ENCODE measurements around the gene PCBP3. TPM values are rescaled to one million over a fixed set of nuclear protein-coding genes. Genes with fewer than 3 reads are reported as not detected.

The PCBP3 gene
- total RNA-seq, 1 experiment from 2014 or later: not detected

DNA sequence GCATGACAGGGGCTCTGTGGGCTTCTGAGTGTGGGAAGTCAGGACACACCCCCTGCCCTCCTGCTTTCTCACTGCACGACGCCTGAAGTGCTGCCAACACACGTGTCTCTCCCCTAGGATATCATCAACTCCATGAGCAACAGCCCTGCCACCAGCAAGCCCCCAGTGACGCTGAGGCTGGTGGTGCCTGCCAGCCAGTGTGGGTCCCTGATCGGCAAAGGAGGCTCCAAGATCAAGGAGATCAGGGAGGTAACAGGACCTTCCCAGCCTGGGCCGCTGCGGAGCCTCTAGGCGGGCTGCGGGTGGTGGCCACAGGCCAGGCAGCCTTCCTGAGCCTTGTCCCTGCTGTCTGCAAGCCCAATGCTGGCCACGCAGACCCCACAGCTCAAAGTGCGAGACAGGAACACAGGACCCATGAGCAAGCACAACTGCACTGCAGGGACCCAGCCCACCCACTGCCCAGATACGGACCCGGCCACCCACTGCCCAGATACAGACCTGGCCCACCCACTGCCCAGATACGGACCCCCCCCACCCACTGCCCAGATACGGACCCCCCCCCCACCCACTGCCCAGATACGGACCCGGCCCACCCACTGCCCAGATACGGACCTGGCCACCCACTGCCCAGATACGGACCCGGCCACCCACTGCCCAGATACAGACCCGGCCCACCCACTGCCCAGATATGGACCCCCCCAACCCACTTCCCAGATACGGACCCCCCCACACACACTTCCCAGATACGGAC is 265.9 kb downstream of the PCBP3 start:
- Histone ChIP-seq H3K36me3 (ENCODE audit: control insufficient read depth, insufficient read depth, low read length) (no peaks in the 10 kb centered on the region), H3K4me3 (ENCODE audit: low read depth in 2 of 2, low read length in 2 of 2) (no peak overlapping the region), H3K9me3 (ENCODE audit: control insufficient read depth, insufficient read depth, low read depth, low read length) (no peaks in the 10 kb centered on the region), H3K27me3 (ENCODE audit: control insufficient read depth, insufficient read depth, low read length) (no peaks in the 10 kb centered on the region), H3K4me1 (ENCODE audit: control insufficient read depth, insufficient read depth, low read length) (no peaks in the 10 kb centered on the region), H3K27ac (ENCODE audit: low read length) (no peak overlapping the region)
- in situ Hi-C loops (cut with HindIII; ENCODE audit: low pct_unique_long_range_greater_than_20kb, low sequenced_read_pairs): no loop called here
- 0 out of 2 replicates have a peak, but pooled peaks have one; percentile 39 for ATAC-seq
- BruUV-seq (replicated peaks): no TSS peak
- TF ChIP-seq, protein P1, sequence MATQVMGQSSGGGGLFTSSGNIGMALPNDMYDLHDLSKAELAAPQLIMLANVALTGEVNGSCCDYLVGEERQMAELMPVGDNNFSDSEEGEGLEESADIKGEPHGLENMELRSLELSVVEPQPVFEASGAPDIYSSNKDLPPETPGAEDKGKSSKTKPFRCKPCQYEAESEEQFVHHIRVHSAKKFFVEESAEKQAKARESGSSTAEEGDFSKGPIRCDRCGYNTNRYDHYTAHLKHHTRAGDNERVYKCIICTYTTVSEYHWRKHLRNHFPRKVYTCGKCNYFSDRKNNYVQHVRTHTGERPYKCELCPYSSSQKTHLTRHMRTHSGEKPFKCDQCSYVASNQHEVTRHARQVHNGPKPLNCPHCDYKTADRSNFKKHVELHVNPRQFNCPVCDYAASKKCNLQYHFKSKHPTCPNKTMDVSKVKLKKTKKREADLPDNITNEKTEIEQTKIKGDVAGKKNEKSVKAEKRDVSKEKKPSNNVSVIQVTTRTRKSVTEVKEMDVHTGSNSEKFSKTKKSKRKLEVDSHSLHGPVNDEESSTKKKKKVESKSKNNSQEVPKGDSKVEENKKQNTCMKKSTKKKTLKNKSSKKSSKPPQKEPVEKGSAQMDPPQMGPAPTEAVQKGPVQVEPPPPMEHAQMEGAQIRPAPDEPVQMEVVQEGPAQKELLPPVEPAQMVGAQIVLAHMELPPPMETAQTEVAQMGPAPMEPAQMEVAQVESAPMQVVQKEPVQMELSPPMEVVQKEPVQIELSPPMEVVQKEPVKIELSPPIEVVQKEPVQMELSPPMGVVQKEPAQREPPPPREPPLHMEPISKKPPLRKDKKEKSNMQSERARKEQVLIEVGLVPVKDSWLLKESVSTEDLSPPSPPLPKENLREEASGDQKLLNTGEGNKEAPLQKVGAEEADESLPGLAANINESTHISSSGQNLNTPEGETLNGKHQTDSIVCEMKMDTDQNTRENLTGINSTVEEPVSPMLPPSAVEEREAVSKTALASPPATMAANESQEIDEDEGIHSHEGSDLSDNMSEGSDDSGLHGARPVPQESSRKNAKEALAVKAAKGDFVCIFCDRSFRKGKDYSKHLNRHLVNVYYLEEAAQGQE (IDR thresholded peaks at IDR 0.05; ENCODE audit: insufficient read depth in 1 of 2, low read depth in 2 of 2, low read length in 1 of 2): no peak
- TF ChIP-seq TCF7L2 (IDR thresholded peaks at IDR 0.05; ENCODE audit: low read depth, low read length) (no peak), SIN3A (IDR thresholded peaks at IDR 0.05; ENCODE audit: borderline replicate concordance, insufficient read depth, low read depth, low read length) (no peak), POLR2AphosphoS5 (IDR thresholded peaks at IDR 0.05; ENCODE audit: low read depth, low read length) (no peak)
- TF ChIP-seq, protein P2, sequence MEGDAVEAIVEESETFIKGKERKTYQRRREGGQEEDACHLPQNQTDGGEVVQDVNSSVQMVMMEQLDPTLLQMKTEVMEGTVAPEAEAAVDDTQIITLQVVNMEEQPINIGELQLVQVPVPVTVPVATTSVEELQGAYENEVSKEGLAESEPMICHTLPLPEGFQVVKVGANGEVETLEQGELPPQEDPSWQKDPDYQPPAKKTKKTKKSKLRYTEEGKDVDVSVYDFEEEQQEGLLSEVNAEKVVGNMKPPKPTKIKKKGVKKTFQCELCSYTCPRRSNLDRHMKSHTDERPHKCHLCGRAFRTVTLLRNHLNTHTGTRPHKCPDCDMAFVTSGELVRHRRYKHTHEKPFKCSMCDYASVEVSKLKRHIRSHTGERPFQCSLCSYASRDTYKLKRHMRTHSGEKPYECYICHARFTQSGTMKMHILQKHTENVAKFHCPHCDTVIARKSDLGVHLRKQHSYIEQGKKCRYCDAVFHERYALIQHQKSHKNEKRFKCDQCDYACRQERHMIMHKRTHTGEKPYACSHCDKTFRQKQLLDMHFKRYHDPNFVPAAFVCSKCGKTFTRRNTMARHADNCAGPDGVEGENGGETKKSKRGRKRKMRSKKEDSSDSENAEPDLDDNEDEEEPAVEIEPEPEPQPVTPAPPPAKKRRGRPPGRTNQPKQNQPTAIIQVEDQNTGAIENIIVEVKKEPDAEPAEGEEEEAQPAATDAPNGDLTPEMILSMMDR (IDR thresholded peaks at IDR 0.05): no peak
- no peak for DNase-seq (ENCODE audit: low read depth, low spot score)
- ChIA-PET POLR2A (no interaction called here), CTCF (no interaction called here)
- intact Hi-C loops (cut with micrococcal nuclease; ENCODE audit: unreplicated experiment): no loop called here

DNA sequence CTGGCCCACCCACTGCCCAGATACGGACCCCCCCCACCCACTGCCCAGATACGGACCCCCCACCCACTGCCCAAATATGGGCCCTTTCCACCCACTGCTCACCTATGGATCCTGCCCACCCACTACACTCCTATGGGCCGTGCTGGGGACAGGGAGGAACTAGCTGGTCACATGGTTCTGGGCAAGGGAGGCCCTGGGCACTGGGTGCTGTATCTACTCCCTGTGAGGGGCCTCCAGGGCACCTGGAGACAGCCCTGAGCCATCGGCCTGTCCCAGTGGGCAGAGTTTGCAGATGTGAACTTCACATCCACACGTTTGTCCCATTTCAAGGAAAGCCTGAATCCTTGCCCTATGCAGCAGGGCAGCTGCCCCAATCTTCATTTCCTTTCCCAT is 266.6 kb downstream of the PCBP3 start:
- intact Hi-C loops (cut with micrococcal nuclease; ENCODE audit: unreplicated experiment) (no loop called here), in situ Hi-C loops (cut with HindIII; ENCODE audit: low pct_unique_long_range_greater_than_20kb, low sequenced_read_pairs) (no loop called here)
- Histone ChIP-seq H3K9me3 (ENCODE audit: control insufficient read depth, insufficient read depth, low read depth, low read length) (no peaks in the 10 kb centered on the region), H3K4me3 (ENCODE audit: low read depth in 2 of 2, low read length in 2 of 2) (no peak overlapping the region), H3K27me3 (ENCODE audit: control insufficient read depth, insufficient read depth, low read length) (no peaks in the 10 kb centered on the region), H3K4me1 (ENCODE audit: control insufficient read depth, insufficient read depth, low read length) (no peaks in the 10 kb centered on the region), H3K27ac (ENCODE audit: low read length) (no peak overlapping the region), H3K36me3 (ENCODE audit: control insufficient read depth, insufficient read depth, low read length) (no peaks in the 10 kb centered on the region)
- ChIA-PET POLR2A (no interaction called here), CTCF (no interaction called here)
- TF ChIP-seq POLR2AphosphoS5 (IDR thresholded peaks at IDR 0.05; ENCODE audit: low read depth, low read length) (no peak), SIN3A (IDR thresholded peaks at IDR 0.05; ENCODE audit: borderline replicate concordance, insufficient read depth, low read depth, low read length) (no peak), TCF7L2 (IDR thresholded peaks at IDR 0.05; ENCODE audit: low read depth, low read length) (no peak)
- TF ChIP-seq, protein P2 (IDR thresholded peaks at IDR 0.05): no peak
- TF ChIP-seq, protein P1 (IDR thresholded peaks at IDR 0.05; ENCODE audit: insufficient read depth in 1 of 2, low read depth in 2 of 2, low read length in 1 of 2): no peak
- BruUV-seq (replicated peaks): no TSS peak
- DNase-seq (ENCODE audit: low read depth, low spot score) (no peak), ATAC-seq (peak; percentile 59)

Measured in Panc1 (cell line).